COLO829 (cell line): Measurements from ENCODE around the gene ONECUT1.
"Not testable (repeated sequence)": the region's sequence is repeated elsewhere in the genome, so short reads cannot be mapped to it uniquely, and the experiment has no call there.

ENCODE experiments used
- DNase-seq: peaks from one replicate; pipeline ENCODE4 v3.0.0; 2012; ENCODE audit warnings: low spot score

ONECUT1 gene

DNA sequence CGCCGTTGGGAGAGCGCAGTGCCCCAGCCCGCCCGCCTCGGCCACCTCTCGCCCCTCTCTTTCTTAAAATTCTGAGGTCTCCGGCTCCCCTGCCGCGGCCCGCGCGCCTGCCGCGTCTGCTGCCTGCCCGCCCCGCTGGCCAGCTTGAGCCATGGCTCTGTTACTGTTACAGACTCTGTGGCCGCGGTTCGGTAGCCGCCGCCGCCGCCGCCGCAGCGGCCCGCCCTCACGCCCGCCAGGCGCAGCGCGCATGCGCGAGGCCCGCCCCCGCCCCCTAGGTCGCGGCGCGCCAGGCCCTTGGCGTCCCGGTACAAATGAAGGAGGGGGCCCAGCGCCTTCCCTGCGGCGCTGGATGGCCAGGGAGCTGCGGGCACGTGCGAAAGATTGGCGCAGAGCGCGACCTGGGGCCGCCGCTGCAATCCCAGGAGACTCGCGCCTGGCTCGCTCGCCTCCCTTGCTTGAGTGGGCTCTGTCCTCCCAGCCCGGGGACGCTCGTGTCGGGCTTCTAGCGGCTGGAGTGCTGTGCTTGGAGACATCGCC, at the start of gene ONECUT1:
ONECUT1 (minus strand) TSS at position 168 of the 540 bp plus-strand sequence. CDS start 452 bp downstream, outside the sequence.
- peak; percentile 31 for DNase-seq

DNA sequence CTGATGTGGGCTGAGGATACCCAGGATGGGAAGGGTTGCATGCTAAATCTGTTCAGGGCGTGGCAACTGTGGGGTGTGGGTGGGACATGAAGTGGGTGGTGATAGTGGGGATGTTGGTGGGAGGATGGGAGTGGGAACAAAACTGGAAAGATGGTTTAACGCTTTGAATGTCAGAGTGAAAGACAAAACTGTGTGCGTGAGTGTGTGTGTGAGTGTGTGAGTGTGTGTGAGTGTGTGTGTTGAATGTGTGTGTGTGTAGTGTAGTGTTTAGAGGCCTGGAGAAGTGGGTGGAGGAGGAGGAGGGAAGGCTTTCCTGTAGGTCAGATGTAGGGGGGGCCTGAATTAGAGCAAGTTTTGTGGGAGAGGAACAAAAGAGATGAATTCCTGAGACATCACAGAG, 44.2 kb upstream of the ONECUT1 start:
- DNase-seq, result no peak

DNA sequence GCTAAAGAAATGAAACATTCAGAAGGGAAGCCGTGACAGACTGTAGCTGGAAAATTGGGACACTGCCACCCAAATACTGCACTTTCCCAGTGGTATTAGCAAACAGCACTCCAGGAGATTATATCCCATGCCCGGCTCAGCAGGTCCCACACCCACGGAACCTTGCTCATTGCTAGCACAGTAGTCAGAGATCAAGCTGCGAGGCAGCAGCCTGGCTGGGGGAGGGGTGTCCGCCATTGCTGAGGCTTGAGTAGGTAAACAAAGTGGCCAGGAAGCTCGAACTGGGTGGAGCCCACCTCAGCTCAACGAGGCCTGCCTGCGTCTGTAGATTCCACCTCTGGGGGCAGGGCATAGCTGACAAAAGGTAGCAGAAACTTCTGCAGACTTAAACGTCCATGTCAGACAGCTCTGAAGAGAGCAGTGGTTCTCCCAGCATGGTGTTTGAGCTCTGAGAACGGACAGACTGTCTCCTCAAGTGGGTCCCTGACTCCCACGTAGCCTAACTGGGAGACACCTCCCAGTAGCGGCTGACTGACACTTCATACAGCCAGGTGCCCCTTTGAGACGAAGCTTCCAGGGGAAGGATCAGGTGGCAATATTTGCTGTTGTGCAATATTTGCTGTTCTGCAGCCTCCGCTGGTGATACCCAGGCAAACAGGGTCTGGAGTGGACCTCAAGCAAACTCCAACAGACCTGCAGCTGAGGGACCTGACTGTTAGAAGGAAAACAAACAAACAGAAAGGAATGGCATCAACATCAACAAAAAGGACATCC, 34.2 kb upstream of the ONECUT1 start:
- not testable (repeated sequence) for DNase-seq

DNA sequence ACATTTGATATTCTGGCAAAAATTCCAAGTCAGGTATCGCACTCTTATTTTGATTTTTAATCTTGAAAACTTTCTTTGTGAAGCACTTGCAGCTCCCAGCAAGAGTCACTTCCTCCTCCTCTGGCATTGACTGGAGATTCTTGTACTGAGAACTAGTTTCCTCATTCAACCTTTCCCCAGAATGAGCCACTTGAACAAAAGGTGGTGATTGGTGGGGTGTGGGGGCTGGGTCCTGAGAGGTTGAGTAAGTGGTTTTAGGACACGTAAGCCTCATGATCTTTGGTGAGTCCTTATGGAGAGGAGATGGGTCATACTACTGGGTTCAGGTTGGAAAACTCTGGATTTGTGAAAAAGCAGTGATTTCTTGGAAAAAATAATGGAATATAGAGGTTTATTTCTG, 32.3 kb upstream of the ONECUT1 start:
- no peak for DNase-seq

DNA sequence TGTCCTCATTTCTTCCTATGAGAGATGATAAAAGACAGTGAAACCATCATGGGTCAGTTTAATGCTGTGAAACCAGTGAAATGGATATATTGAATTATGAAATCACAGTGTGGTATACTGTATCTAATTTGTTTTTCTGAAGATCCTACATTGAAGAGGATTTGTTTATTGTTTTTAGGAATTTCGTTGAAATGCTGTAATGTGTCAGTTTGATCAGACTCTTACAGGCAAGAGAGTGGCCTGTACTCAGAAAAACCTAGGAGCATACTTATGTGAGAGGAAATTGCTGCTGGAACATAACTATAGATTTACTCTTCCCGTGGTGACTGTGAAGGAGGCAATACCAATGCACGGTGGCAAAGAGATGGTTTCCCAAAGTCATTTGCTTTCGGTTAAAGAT, 29.1 kb upstream of the ONECUT1 start:
- no peak for DNase-seq

DNA sequence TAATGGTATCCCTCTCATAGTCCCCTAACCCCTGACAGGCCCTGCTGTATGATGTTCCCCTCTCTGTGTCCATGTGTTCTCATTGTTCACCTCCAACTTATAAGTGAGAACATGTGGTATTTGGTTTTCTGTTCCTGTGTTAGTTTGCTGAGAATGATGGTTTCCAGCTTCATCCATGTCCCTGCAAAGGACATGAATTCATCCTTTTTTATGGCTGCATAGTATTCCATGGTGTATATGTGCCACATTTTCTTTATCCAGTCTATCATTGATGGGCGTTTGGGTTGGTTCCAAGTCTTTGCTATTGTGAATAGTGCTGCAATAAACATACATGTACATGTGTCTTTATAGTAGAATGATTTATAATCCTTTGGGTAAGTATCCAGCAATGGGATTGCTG, 25.8 kb upstream of the ONECUT1 start:
- DNase-seq, result not testable (repeated sequence)

DNA sequence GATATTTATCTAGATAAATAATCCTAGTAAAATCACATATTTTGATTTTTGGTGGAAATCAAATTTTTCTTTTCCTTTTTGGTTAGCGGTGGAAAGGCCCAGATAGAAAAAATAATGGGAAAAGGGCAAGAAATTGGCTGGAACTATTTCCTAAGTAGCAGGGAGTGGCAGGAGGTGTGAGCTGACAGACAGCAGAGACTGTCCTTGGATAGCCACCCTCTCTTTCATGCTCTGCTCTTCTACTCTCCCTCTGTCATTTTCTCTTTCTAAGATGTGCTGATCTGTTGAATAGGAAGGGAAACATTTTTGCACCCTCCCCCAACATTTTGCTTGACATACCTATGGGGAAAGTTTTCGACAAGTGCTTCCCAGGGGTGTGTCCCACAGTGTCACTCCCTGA, 18.9 kb upstream of the ONECUT1 start:
- DNase-seq, result no peak

DNA sequence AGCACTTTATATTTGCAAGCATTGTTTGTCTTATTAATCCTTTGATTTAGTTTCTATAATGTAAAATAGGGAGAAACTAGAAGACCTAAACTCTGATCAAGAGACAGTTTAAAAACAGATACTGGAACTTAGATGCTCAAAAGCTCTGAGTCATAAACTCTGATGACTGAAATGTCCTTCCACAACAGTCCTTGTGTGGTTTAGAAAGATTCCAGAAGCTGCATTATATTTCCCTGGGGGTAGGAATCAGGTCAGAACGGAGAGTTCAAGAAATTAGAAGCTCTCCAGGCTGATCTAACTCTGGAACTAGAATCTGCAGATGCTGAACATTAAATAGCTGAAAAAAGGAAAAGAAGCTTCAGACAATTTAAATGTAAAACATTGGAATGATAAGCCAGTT, 18.3 kb upstream of the ONECUT1 start:
- no peak for DNase-seq

DNA sequence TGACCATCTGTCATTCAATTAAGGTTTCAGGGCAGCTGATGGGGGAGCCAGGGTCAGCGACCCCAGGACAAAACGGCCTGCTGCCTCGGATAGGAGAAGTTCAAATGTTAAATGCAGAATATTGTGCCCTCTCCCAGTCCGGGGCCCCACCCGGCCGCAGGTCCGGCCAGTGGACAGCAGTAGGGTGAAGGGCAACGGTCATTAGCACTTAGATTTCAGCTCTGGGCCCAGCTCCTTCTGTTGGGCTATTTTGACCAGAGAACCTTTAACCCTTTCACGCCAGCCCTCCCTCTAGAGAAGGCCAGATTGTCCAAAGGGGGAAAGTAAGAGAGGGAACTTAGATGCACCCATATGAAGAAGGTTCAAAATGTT, 16.1 kb upstream of the ONECUT1 start:
- no peak for DNase-seq

DNA sequence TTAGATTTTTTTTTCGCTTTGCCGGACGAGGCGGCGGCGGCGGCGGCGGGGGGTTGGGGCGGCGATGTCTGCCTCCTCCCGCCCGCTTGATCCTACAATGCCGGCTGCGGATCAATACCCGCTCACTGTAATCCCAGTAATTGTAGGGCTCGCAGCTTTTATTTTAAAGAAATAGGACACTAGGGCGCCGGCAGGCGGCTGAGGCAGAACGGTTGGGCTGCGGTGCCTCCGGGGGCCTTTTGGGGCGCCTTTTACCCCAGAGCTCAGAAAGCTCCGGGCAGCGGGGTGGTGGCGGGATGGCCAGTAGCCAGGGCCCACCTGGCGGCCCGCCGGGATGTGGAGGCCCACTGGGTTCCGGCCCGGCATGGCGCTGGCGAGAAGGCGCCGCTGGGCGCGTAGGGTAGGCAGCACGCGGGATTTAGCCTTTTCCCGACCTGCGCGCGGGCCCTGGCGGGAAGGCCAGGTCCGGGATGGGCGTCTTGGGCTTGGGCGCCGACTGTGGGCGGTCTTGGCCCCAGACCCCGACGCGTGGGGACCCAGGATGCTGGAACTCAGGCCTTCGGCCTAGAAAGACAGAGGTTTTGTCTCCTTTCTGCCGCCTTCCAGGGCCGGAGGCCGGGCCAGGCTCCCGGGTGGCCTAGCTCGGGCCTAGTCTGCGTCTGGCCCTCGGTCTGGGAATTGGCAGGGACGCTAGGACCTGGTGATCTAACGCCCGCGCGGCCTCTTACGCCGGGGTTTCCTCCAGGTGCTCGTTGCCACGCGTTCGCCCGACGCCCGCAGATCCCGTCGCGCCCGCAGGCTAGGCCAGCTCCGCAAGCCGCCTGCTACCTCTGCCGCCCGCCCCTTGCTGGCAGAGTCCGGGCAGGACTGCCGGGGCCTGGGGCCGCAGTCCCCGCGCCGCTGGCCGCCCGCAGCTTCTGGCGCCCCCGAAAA, 15.5 kb upstream of the ONECUT1 start:
- DNase-seq, result no peak

DNA sequence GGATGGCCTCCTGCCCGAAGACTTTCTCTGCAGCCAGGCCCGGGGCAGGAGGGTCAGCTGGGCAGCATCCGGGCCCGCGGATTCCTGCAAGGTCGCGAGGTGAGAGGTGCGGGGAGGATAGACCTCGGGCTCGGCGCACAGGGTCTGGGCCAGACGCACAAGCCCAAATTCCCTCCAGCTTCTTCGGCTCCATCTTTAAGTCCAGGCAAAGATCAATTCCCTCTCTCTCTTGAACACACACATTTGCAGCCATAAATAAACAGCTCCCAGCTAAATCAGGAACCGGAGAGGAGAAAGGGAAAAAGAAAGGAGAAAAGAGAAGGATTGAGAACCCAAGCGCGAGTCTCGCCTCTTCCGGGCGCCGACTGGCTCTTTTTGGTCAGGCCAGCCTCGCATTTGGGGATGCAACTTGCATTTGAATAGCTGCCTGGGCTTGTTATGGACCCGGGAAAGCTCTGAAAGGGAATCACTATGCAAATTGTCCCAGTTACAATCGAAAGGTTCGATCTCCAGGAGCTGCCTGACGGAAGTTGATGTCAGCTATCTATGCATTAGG, 14.5 kb upstream of the ONECUT1 start:
- no peak for DNase-seq

DNA sequence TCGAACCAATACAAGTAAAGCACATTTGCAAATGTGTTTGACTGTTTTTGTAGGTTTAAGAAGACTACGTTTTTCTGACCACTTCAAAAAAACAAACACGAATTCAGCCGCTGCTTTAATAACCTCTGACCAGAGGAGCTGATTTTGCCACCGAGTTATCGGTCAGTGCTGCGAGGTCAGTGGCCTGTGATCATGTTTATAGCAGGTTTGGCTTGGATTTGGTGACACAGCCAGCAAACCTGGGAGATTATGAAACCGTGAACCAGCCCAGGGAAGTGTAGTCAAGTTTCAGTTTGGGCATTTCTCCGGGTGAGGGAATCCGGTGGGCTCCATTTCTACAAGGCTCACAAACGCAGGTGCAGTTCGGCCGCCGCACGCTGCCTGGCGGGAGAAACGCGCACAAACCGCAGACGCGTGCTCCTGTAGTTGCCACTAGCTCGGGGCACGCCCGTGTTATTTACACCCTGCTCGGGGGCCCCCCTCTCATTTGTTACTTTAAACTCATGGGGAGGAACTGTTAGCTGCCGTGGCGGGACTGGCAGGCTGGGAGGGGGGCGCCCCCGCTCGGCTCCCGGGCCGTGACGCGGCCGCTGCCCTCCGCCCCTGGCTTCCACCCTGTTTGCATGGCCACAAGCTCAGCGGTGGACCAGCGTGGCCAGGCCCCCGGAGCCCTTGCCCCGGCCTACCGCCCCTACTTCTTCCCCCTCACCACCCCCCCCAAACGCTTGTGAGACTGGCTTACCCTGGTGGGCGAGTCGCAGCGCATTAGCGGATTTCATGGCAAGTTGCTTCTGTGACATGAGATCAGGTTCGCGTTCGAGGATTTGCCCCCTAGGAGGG, 13.6 kb upstream of the ONECUT1 start:
- DNase-seq, result no peak

DNA sequence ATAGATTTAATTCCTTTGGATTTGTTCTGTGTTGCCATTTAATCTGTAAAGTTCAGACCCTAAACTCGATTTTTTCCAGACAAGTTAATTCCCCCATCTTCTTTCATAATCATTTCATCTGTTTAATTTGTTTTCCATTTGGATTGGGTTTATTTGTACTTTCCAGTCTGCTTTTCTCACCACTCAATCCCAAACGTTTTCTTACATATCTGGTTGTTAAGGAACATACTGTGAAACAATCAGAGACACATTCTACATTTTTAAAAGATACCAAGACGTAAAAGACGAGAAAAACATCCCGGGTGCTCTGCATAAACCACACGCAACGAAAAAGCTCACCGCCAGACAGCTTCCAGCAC, 13.0 kb upstream of the ONECUT1 start:
- DNase-seq, result no peak

DNA sequence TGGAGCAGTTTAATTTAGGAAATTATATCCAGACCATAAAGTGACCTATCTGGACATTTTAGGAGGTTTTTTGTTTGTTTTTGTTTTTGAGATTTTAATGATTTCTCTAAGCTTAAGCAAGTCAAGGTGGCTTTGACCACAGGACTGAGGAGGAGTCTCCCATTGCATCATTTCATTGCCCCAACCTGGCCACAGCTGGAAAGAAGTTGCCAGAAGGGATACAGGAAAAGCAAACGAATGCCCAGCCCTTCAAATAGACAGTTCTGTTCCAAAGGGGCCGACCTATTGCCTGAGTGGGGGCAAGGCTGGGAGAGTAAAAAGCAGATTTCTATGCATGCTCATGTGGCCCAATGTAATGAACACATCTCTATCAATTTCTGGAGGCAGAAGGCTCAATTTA, 12.0 kb upstream of the ONECUT1 start:
- no peak for DNase-seq

DNA sequence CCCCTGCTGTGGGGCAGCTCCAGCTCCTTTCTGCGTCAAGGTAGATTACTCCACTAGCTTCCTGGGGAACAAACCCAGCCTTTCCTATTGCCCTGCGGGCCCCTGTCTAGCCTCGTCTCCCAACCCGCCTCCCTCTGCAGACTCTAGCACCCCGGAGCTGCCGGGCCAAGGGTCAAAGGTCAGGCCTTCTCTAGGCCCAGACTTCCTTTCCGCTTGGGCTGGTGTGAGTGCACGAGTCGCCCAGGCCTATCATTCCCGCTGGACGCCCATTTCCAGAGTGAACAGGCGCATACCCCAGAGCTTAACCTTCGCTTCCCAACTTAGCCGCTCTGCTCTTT, 11.6 kb upstream of the ONECUT1 start:
- no peak for DNase-seq

DNA sequence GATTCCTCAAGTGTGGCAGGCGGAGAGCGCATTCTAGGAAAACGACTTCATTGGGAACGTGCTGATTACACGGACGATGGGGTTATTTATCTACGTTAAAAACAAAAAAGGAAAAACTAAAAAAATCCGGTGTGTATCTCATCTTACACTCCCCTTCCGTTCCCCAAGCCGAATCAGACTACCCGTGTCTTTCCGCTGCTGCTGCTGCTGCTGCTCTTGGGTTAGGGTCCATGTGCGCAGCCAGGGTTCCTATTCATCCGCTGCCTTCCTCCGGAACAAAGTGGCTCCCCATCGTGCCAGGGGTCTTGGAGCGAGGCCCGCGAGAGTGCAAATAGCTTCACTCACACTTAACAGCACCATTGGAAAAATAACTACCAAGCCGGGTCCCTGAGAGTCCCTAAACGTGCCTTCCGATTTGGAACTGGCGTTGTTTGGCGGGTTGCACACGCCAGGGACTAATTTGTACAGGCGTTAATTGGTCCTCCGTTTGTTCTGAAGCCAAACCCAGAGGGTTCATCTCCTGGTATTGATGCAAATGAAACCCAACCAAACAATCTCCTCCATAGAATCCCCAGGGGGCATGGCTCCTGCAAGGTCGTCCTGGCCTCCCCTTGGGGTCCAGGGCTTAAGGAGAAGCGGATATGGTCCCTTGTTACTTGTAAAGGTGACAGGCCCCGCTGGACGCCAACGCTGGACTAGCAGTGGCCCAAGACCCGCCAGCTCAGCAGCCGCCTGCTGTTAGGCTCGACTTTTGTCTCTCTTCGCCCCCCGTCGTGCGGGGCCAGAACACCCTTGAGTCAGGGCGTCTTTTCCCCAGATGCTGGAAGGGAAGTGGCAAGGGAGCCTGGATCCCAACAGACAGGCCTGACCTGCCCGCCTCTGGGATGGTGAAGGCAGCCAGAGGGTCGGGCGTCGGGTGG, 11.0 kb upstream of the ONECUT1 start:
- no peak for DNase-seq

DNA sequence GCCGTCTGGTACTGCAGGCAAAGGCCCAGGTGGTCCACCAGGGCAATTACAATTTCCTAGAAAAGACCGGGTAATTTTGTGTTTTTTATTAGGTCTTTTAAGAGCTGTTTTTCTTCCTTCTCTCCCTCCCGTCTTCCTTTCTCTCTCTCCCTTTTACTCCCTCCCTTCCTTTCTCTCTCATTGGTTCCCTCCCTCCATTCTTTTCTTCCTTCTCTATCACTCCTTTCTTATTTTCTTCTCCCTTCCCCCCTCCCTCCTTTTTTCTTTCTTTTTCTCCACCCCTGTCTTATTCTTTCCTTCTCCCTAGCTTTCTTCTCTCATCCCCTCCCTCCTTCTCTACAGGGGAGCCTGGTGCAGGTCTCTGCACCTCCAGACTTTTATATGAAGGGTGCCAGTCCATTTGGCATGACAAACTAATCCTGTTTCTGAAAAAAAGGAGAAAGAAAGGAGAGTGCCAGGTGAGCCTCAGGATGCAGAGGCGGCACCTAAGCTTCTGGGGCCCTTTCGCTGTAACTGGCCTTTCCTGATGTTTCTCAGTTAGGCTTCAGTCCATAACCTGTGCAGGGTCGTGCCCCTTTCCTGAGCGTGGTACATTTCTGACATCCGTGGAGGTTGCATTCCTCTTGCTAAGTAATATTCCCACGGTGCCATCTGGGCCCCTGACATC, 9.1 kb upstream of the ONECUT1 start:
- DNase-seq, result no peak

DNA sequence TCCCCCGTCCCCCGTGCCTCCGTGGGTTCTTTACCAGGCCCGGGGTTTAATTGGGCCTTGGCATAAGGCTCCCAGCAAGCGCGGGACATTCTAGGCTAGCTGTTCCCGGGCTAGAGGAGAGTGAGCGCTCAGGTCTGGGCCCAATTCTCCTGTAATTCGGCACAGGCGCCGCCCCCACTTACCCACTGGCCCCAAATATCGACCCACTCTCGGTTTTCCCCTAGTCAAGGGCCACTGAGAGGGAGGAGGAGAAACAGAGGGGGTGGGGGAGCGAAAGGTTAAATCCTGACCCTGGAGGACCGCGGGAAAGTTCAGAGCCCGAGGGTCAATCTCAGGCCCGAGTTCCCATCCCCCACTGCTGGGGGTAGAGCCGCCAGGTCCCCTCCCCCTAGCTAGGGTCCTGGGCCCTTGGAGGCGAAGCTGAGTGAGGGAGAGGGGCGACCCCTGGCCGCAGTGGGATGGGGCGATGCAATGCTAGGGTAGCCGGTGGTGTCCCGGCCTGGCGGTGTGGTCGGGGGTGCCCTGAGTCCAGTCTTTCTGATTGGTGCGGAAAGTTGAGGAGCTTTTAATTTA, 8.5 kb upstream of the ONECUT1 start:
- no peak for DNase-seq

DNA sequence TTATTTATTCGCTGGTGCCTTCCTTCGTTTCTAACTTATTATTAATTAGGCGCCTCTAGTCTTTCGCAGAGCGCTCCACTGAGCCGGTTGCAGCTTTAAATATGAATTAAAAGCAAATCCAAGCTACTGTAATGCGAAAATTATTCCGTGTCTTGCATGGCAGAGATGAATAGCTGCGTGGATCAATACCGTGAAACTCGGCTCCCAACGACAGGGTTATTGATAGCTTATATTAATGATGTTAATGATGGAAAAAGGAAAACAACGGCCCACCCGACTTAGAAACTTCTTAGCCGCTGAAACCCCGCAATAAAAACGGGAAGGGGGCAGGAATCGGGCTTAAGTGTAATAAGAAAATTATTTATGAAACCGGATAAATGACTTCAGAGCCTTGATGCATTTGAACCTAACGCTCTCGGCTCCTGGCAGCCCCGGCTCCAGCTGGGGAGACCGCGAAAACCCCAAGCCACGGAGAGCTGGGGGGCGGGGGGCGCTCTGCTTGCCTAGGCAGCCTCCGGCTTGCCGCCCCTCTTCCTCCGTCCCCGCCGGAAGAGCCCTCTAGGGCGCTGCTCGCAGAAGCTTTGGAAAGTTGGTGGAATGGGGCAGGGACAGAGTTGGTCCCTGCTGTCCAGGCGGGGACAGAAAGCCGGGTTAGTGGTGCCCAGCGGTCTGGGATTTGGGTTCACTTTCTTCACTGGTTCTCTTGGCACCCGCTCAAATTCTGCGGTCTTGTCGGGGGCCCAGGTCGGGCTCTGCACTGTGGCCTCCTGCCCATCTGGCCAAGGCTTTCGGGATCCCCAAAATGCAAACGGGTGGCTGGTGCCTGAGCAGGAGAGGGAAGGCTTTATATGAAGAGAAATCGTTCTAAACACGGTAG, 7.7 kb upstream of the ONECUT1 start:
- DNase-seq, result no peak
